NCI-H187 (cell line): ENCODE results near the gene COL11A1.
"Not testable (repeated sequence)": the region's sequence is repeated elsewhere in the genome, so short reads cannot be mapped to it uniquely, and the experiment has no call there.

Source experiments
- DNase-seq, 2 experiments: peaks; one replicate each; lab custom pipeline; 2025; lab: John Stamatoyannopoulos, UW

Gene COL11A1

DNA sequence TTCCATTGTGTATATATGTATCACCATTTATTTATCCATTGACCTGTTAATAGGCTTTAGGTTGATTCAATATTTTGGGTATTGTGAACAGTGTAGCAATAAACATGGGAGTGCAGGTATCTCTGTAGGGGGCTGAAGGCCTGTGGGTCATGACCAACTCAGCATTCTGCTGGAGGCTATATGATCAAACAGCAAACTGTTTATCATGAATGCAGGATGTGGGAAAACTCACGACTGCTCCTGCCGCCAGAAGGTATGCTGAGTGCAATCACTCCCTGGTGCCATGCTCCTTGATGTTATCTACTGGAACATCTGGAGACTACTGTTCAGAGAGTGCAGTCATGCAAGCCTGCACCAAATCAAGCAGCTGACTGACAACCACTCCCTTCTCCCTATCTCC is 275.2 kb downstream of the COL11A1 start:
- no peak for DNase-seq

DNA sequence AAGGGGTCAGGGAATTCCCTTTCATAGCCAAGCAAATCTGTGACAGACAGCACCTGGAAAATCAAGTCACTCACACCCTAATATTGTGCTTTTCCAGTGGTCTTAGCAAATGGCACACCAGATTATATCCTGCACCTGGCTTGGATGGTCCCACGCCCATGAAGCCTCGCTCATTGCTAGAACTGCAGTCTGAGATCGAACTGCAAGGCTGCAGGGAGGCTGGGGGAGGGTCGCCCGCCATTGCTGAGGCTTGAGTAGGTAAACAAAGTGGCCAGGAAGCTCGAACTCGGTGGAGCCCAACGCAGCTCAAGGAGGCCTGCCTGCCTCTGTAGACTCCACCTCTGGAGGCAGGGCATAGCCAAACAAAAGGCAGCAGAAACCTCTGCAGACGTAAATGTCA is 281.6 kb downstream of the COL11A1 start:
- not testable (repeated sequence) for DNase-seq
